HepG2 (cell line): ENCODE data around the gene TLE2. TPM values are rescaled to one million over a fixed set of nuclear protein-coding genes. Genes with fewer than 3 reads are reported as not detected.

Experiments used
- DPF2 ChIP-seq: sonication (generic); formaldehyde crosslinking; IDR thresholded peaks from 2 replicates; pipeline ENCODE4 v1.4.0; 2020; ENCODE audit warnings: mild to moderate bottlenecking, low read depth, missing genetic modification reagents, borderline replicate concordance
- IRF2 ChIP-seq: IDR thresholded peaks from 2 replicates; pipeline ENCODE4 v1.6.1; 2018; ENCODE audit warnings: missing genetic modification reagents, missing compliant biosample characterization
- LCORL ChIP-seq, 2 experiments: fragments of 450-650 bp in 1 of 2; sonication (generic) in 1 of 2; formaldehyde crosslinking in 1 of 2; IDR thresholded peaks; 2 replicates each; pipeline versions ENCODE4 v1.5.0 to v1.6.1; 2017 to 2020; ENCODE audit warnings: antibody characterized with exemption in 1 of 2, missing genetic modification reagents in 1 of 2
- NFE2L1 ChIP-seq: sonication (generic); formaldehyde crosslinking; IDR thresholded peaks from 2 replicates; pipeline ENCODE4 v1.4.0; 2020; ENCODE audit warnings: missing genetic modification reagents, mild to moderate bottlenecking, borderline replicate concordance
- PHF21A ChIP-seq: sonication (generic); formaldehyde crosslinking; IDR thresholded peaks from 2 replicates; pipeline ENCODE4 v1.5.0; 2020; ENCODE audit warnings: mild to moderate bottlenecking, missing genetic modification reagents
- SALL2 ChIP-seq: sonication (generic); formaldehyde crosslinking; IDR thresholded peaks from 2 replicates; pipeline ENCODE4 v1.8.1; 2023; ENCODE audit warnings: mild to moderate bottlenecking, missing genetic modification reagents, inconsistent platforms
- SATB2 ChIP-seq: sonication (generic); formaldehyde crosslinking; IDR thresholded peaks from 2 replicates; pipeline ENCODE4 v1.5.0; 2020; ENCODE audit warnings: missing genetic modification reagents
- SMAD9 ChIP-seq: sonication (generic); formaldehyde crosslinking; IDR thresholded peaks from 2 replicates; pipeline ENCODE4 v1.5.1; 2020; ENCODE audit warnings: mild to moderate bottlenecking, missing genetic modification reagents
- TAF1 ChIP-seq: sonication (generic); formaldehyde crosslinking; IDR thresholded peaks from 2 replicates; pipeline ENCODE4 v1.4.0; 2020; ENCODE audit warnings: missing genetic modification reagents
- TARDBP ChIP-seq: sonication (generic); formaldehyde crosslinking; IDR thresholded peaks from 2 replicates; pipeline ENCODE4 v1.8.0; 2022; ENCODE audit warnings: mild to moderate bottlenecking, missing genetic modification reagents
- TOE1 ChIP-seq: sonication (generic); formaldehyde crosslinking; IDR thresholded peaks from 2 replicates; pipeline ENCODE4 v1.4.0; 2020; ENCODE audit warnings: mild to moderate bottlenecking, missing genetic modification reagents
- ZFP62 ChIP-seq: sonication (generic); formaldehyde crosslinking; IDR thresholded peaks from 2 replicates; pipeline ENCODE4 v1.4.0; 2020; ENCODE audit warnings: missing genetic modification reagents
- ZNF317 ChIP-seq: sonication (generic); formaldehyde crosslinking; IDR thresholded peaks from 2 replicates; pipeline ENCODE4 v1.5.0; 2020; ENCODE audit warnings: mild to moderate bottlenecking, missing genetic modification reagents
- ZNF674 ChIP-seq: sonication (generic); formaldehyde crosslinking; IDR thresholded peaks from 2 replicates; pipeline ENCODE4 v1.5.0; 2020; ENCODE audit warnings: low read depth, mild to moderate bottlenecking, missing genetic modification reagents
- ZSCAN31 ChIP-seq: sonication (generic); formaldehyde crosslinking; IDR thresholded peaks from 2 replicates; pipeline ENCODE4 v1.5.0; 2020; ENCODE audit warnings: low read depth, mild to moderate bottlenecking, missing genetic modification reagents
- polyA plus RNA-seq, 8 experiments: library from polyadenylated mRNA; depleted of rRNA in 3 of 8; stranded (reverse) in 7 of 8; unstranded in 1 of 8; fragments of >200 nt; fragmentation: Illumina TruSeq in 4 of 8; extraction: Trizol in 4 of 8; gene quantifications; 2 replicates each; pipeline versions ENCODE4 v1.2.1 to v1.2.3, GENCODE V29; 2011 to 2016; ENCODE audit warnings: low read depth in 4 of 8, missing spikeins in 1 of 8, mixed read lengths in 1 of 8; ENCODE audit not compliant: insufficient read depth in 1 of 8
- total RNA-seq, 5 experiments: library from RNA; depleted of rRNA; stranded (reverse); fragments of >200 nt; fragmentation: Illumina TruSeq; extraction: Trizol; gene quantifications; 2 replicates each; pipeline ENCODE4 v1.2.3, GENCODE V29; 2016; ENCODE audit warnings: low read depth in 1 of 5
- TF ChIP-seq, protein P1 (sequence below), 2 experiments: sonication (generic) in 1 of 2; formaldehyde crosslinking in 1 of 2; IDR thresholded peaks; 2 replicates each; pipeline versions ENCODE4 v1.4.0 to v1.6.1; 2016 to 2020; ENCODE audit warnings: borderline replicate concordance in 1 of 2, low read depth in 1 of 2, mild to moderate bottlenecking in 1 of 2, missing genetic modification reagents in 1 of 2
- TF ChIP-seq, protein P2 (sequence below): sonication (generic); formaldehyde crosslinking; IDR thresholded peaks from 2 replicates; pipeline ENCODE4 v1.4.0; 2020; ENCODE audit warnings: missing genetic modification reagents
- TF ChIP-seq, protein P3 (sequence below): sonication (generic); formaldehyde crosslinking; conservative IDR thresholded peaks from 2 replicates; pipeline ENCODE4 v1.8.0; 2022; ENCODE audit warnings: missing genetic modification reagents
- TF ChIP-seq, protein P4 (sequence below): sonication (generic); formaldehyde crosslinking; IDR thresholded peaks from 2 replicates; pipeline ENCODE4 v1.8.1; 2023; ENCODE audit warnings: mild to moderate bottlenecking, moderate library complexity, missing genetic modification reagents

TLE2 gene
- total and polyA plus RNA-seq, 2 of the 13 experiments (the other 11 are each of a cell fraction or from before 2014, with no cell fraction given): 0.07 to 0.81 TPM

GRCh38 chr19:2977001-2977745 is 51.9 kb downstream of the TLE2 start, which contains the start of gene TLE6 (continued):
- TF ChIP-seq SALL2 (peak; percentile 49; the same call in 1 of the 2 replicates), TARDBP (CRISPR knock-in tag) (peak; percentile 71), LCORL (IDR thresholded peaks at IDR 0.05) (no peak), LCORL (CRISPR knock-in tag; IDR thresholded peaks at IDR 0.05) (peak; percentile 71), PHF21A (peak; percentile 55; the same call in 1 of the 2 replicates), ZSCAN31 (peak; percentile 79; the same call in 1 of the 2 replicates), SMAD9 (CRISPR knock-in tag) (no peak), NFE2L1 (no peak), ZFP62 (CRISPR knock-in tag) (no peak), TOE1 (no peak), ZNF674 (0 out of 2 replicates have a peak, but pooled peaks have one; percentile 57), IRF2 (CRISPR knock-in tag) (peak; percentile 43; the same call in 1 of the 2 replicates), TAF1 (no peak), SATB2 (CRISPR knock-in tag) (no peak), ZNF317 (CRISPR knock-in tag) (no peak), DPF2 (peak; percentile 69; the same call in 1 of the 2 replicates)
- TF ChIP-seq, protein P1, sequence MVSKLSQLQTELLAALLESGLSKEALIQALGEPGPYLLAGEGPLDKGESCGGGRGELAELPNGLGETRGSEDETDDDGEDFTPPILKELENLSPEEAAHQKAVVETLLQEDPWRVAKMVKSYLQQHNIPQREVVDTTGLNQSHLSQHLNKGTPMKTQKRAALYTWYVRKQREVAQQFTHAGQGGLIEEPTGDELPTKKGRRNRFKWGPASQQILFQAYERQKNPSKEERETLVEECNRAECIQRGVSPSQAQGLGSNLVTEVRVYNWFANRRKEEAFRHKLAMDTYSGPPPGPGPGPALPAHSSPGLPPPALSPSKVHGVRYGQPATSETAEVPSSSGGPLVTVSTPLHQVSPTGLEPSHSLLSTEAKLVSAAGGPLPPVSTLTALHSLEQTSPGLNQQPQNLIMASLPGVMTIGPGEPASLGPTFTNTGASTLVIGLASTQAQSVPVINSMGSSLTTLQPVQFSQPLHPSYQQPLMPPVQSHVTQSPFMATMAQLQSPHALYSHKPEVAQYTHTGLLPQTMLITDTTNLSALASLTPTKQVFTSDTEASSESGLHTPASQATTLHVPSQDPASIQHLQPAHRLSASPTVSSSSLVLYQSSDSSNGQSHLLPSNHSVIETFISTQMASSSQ (IDR thresholded peaks at IDR 0.05; ENCODE audit: low read depth): no peak
- TF ChIP-seq, protein P1 (CRISPR knock-in tag; IDR thresholded peaks at IDR 0.05; ENCODE audit: borderline replicate concordance): peak; percentile 84; the same call in 1 of the 2 replicates
- TF ChIP-seq, protein P2, sequence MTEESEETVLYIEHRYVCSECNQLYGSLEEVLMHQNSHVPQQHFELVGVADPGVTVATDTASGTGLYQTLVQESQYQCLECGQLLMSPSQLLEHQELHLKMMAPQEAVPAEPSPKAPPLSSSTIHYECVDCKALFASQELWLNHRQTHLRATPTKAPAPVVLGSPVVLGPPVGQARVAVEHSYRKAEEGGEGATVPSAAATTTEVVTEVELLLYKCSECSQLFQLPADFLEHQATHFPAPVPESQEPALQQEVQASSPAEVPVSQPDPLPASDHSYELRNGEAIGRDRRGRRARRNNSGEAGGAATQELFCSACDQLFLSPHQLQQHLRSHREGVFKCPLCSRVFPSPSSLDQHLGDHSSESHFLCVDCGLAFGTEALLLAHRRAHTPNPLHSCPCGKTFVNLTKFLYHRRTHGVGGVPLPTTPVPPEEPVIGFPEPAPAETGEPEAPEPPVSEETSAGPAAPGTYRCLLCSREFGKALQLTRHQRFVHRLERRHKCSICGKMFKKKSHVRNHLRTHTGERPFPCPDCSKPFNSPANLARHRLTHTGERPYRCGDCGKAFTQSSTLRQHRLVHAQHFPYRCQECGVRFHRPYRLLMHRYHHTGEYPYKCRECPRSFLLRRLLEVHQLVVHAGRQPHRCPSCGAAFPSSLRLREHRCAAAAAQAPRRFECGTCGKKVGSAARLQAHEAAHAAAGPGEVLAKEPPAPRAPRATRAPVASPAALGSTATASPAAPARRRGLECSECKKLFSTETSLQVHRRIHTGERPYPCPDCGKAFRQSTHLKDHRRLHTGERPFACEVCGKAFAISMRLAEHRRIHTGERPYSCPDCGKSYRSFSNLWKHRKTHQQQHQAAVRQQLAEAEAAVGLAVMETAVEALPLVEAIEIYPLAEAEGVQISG (CRISPR knock-in tag): peak; percentile 55; the same call in 1 of the 2 replicates
- TF ChIP-seq, protein P3, sequence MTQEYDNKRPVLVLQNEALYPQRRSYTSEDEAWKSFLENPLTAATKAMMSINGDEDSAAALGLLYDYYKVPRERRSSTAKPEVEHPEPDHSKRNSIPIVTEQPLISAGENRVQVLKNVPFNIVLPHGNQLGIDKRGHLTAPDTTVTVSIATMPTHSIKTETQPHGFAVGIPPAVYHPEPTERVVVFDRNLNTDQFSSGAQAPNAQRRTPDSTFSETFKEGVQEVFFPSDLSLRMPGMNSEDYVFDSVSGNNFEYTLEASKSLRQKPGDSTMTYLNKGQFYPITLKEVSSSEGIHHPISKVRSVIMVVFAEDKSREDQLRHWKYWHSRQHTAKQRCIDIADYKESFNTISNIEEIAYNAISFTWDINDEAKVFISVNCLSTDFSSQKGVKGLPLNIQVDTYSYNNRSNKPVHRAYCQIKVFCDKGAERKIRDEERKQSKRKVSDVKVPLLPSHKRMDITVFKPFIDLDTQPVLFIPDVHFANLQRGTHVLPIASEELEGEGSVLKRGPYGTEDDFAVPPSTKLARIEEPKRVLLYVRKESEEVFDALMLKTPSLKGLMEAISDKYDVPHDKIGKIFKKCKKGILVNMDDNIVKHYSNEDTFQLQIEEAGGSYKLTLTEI (CRISPR knock-in tag): no peak
- TF ChIP-seq, protein P4, sequence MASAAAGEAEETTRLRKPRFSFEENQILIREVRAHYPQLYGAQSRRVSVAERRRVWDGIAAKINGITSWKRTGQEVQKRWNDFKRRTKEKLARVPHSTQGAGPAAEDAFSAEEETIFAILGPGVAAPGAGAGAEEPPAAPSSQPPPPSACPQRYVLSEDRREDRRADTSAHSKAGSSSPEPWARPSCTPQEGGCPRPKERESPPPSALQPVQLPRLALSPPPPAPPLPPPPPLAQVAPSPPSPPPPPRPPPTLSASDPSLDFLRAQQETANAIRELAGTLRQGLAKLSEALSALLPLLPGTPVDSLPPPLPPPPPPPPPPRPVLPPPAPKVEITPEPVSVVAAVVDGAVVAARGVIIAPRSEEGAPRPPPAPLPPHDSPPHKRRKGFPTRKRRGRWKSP (CRISPR knock-in tag): 0 out of 2 replicates have a peak, but pooled peaks have one; percentile 35
